ENCODE results near the gene DISC1.

GRCh38 chr1:231855361-231855760 is 228.8 kb downstream of the DISC1 start:
- TF ChIP-seq POLR2AphosphoS5 (IDR thresholded peaks at IDR 0.05; ENCODE audit: low read depth, low read length) = no peak
- no peak for TF ChIP-seq POLR2A (IDR thresholded peaks at IDR 0.05; ENCODE audit: low read depth, low read length)
- TF ChIP-seq SPI1 (IDR thresholded peaks at IDR 0.05; ENCODE audit: low read depth, low read length) = no peak
- no peak for TF ChIP-seq TAF1 (IDR thresholded peaks at IDR 0.05; ENCODE audit: low read depth, low read length)
- no peak for TF ChIP-seq PAX5 (IDR thresholded peaks at IDR 0.05; ENCODE audit: insufficient read depth, low read length, severe bottlenecking)
- TF ChIP-seq POU2F2 (IDR thresholded peaks at IDR 0.05; ENCODE audit: low read depth, low read length) = no peak

Measured in GM12891 (cell line).